B cell (primary cell): ENCODE data around the gene RGS10. TPM values are rescaled to one million over a fixed set of nuclear protein-coding genes. Genes with fewer than 3 reads are reported as not detected.

Experiments used
- ATAC-seq: fragments of 200-7000 bp; cut with Tn5 transposase; one replicate; pipeline ENCODE4 v1.10.0; 2021; ENCODE audit warnings: low read depth, mild to moderate bottlenecking, moderate number of reproducible peaks, moderate library complexity
- CTCF ChIA-PET: fragments of 350-600 bp; sonication (Branson Sonifier 250); formaldehyde crosslinking; loops from one replicate; lab custom pipeline; 2021; ENCODE audit warnings: antibody characterized with exemption, inconsistent platforms; lab: Charles Lee
- POLR2A ChIA-PET: fragments of 350-600 bp; sonication (Branson Sonifier 250); formaldehyde crosslinking; loops from one replicate; lab custom pipeline; 2021; ENCODE audit warnings: antibody characterized with exemption; lab: Charles Lee
- DNase-seq: peaks from one replicate; pipeline ENCODE4 v3.0.0; 2013
- H2AFZ ChIP-seq: 2 replicates; pipeline ENCODE4 v1.6.1; 2012; ENCODE audit warnings: mild to moderate bottlenecking, low read depth, low read length; ENCODE audit not compliant: insufficient read depth, poor library complexity, severe bottlenecking
- H3K27ac ChIP-seq, 2 donors: 1 replicate in 1 of 2; 2 replicates in 1 of 2; pipeline ENCODE4 v1.5.1; 2012 to 2013; ENCODE audit warnings: low read length in 2 of 2, mild to moderate bottlenecking in 2 of 2, moderate library complexity in 1 of 2
- H3K27me3 ChIP-seq, 4 experiments: fragments of 200-600 bp in 1 of 4; sonication (generic) in 1 of 4; replicated peaks in 1 of 4; 1 replicate in 2 of 4; 2 replicates in 2 of 4; pipeline versions ENCODE4 v1.6.1 to v1.7.0; 2013 to 2016; ENCODE audit warnings: low read length in 3 of 4, mild to moderate bottlenecking in 2 of 4, mixed read lengths in 1 of 4, moderate library complexity in 1 of 4; ENCODE audit not compliant: insufficient read depth in 4 of 4, control insufficient read depth in 3 of 4; ENCODE audit errors: control extremely low read depth in 1 of 4
- H3K36me3 ChIP-seq, 2 experiments: replicated peaks in 1 of 2; 1 replicate in 1 of 2; 2 replicates in 1 of 2; pipeline versions ENCODE4 v1.6.1 to v1.7.1; 2013; ENCODE audit warnings: low read length in 1 of 2; ENCODE audit not compliant: insufficient read depth in 2 of 2, control insufficient read depth in 1 of 2; ENCODE audit errors: control extremely low read depth in 1 of 2, extremely low read depth in 1 of 2
- H3K4me1 ChIP-seq, 2 donors: fragments of 200-600 bp in 1 of 2; sonication (generic) in 1 of 2; 1 replicate in 1 of 2; 2 replicates in 1 of 2; pipeline versions ENCODE4 v1.5.1 to v1.6.1; 2013 to 2017; ENCODE audit warnings: low read length in 2 of 2; ENCODE audit not compliant: control insufficient read depth in 2 of 2, insufficient read depth in 2 of 2
- H3K4me2 ChIP-seq: replicated peaks from 2 replicates; pipeline ENCODE3; 2012; ENCODE audit warnings: mild to moderate bottlenecking, low read depth, low read length; ENCODE audit not compliant: poor library complexity, severe bottlenecking
- H3K4me3 ChIP-seq, 5 experiments: fragments of 200-600 bp in 1 of 5; sonication (generic) in 1 of 5; 1 replicate in 3 of 5; 2 replicates in 2 of 5; pipeline versions ENCODE4 v1.5.1 to v1.7.0; 2011 to 2016; ENCODE audit warnings: low read length in 4 of 5, mild to moderate bottlenecking in 4 of 5, low read depth in 2 of 5, control low read depth in 1 of 5, moderate library complexity in 1 of 5; ENCODE audit not compliant: insufficient read depth in 1 of 5; ENCODE audit errors: control extremely low read depth in 1 of 5, extremely low read depth in 1 of 5
- H3K79me2 ChIP-seq: fragments of 200-600 bp; sonication (generic); one replicate; pipeline ENCODE4 v1.6.0; 2016; ENCODE audit warnings: low read length; ENCODE audit not compliant: control insufficient read depth, insufficient read depth
- H3K9ac ChIP-seq: fragments of 200-600 bp; sonication (generic); 2 replicates; pipeline ENCODE4 v1.6.1; 2017; ENCODE audit warnings: mild to moderate bottlenecking, low read length, moderate library complexity
- H3K9me3 ChIP-seq, 3 donors: one replicate each; pipeline versions ENCODE4 v1.6.1 to v1.7.1; 2013; ENCODE audit warnings: low read length in 2 of 3; ENCODE audit not compliant: control insufficient read depth in 2 of 3, insufficient read depth in 1 of 3; ENCODE audit errors: control extremely low read depth in 1 of 3
- H4K20me1 ChIP-seq: 2 replicates; pipeline ENCODE4 v1.6.0; 2012; ENCODE audit warnings: mild to moderate bottlenecking, low read length; ENCODE audit not compliant: insufficient read depth, control insufficient read depth, poor library complexity, severe bottlenecking
- H3K27ac Mint-ChIP-seq: one replicate; pipeline ENCODE4 v1.8.0; 2021; ENCODE audit warnings: mixed read lengths
- H3K27me3 Mint-ChIP-seq: one replicate; pipeline ENCODE4 v1.8.0; 2021; ENCODE audit warnings: mixed read lengths
- H3K4me1 Mint-ChIP-seq: one replicate; pipeline ENCODE4 v1.8.0; 2021; ENCODE audit warnings: mixed read lengths
- H3K4me3 Mint-ChIP-seq: one replicate; pipeline ENCODE4 v1.8.0; 2021; ENCODE audit warnings: mixed read lengths
- H3K9me3 Mint-ChIP-seq: one replicate; pipeline ENCODE4 v1.8.0; 2022; ENCODE audit warnings: mixed read lengths; ENCODE audit not compliant: insufficient read depth
- CTCF ChIP-seq: fragments of 200-600 bp; IDR thresholded peaks from one replicate; pipeline ENCODE4 v1.8.0; 2022; ENCODE audit warnings: antibody characterized with exemption, mild to moderate bottlenecking
- EZH2 ChIP-seq: IDR thresholded peaks from 2 replicates; pipeline ENCODE4 v1.6.1; 2012; ENCODE audit warnings: borderline replicate concordance, low read depth, mild to moderate bottlenecking, moderate library complexity, low read length; ENCODE audit not compliant: insufficient read depth, poor library complexity, severe bottlenecking
- WGBS: methylation state at CpG from one replicate; pipeline ENCODE4 v1.1.5; 2013; ENCODE audit warnings: missing lambda C conversion rate; ENCODE audit not compliant: insufficient coverage; 5-methylcytosine and 5-hydroxymethylcytosine counted together
- intact Hi-C: fragments of 100-400 bp; cut with micrococcal nuclease; formaldehyde crosslinking; loops from one replicate; pipeline ENCODE4 v1.10.0; 2022
- polyA plus RNA-seq: library from polyadenylated mRNA; depleted of rRNA; stranded (reverse); fragments of >200 nt; gene quantifications from 2 replicates; pipeline ENCODE4 v1.2.3, GENCODE V29; 2012
- total RNA-seq, 2 donors: library from RNA; stranded (reverse); fragments of 120-200 nt in 1 of 2; gene quantifications; 1 replicate in 1 of 2; 2 replicates in 1 of 2; pipeline versions ENCODE4 v1.2.3 to v1.2.4, GENCODE V29; 2013 to 2022

Gene RGS10
- total and polyA plus RNA-seq, 2 donors (not counting 1 experiment from before 2014, with no cell fraction given): 10.9 to 20.3 TPM

- Histone ChIP-seq H3K27me3 (no peaks in the 10 kb centered on the region), H3K9ac (no peak overlapping the region), H3K36me3 (no peaks in the 10 kb centered on the region), H3K4me2 (no peak overlapping the region), H3K9me3 (no peaks in the 10 kb centered on the region), H3K79me2 (peaks cover 27% of the 10 kb centered on the region), H3K4me3 (no peak overlapping the region), H2AFZ (no peak overlapping the region), H4K20me1 (no peaks in the 10 kb centered on the region), H3K27ac (no peak overlapping the region), H3K4me1 (peaks cover 11 to 28% of the 10 kb centered on the region in 2 donors)
- TF ChIP-seq CTCF (no peak), EZH2 (no peak)
- ChIA-PET CTCF (interaction anchor here (1.2 kb wide), 1 partner anchor 333 kb away, joined by 3 read pairs; no protein-coding TSS in a partner anchor), POLR2A (interaction anchor here (0.5 to 0.7 kb wide), 2 partner anchors 10 to 14 kb away, joined by 3 read pairs; no protein-coding TSS in a partner anchor)
- ATAC-seq: no peak
- H3K9me3 Mint-ChIP-seq: no peaks in the 10 kb centered on the region
- H3K4me3 Mint-ChIP-seq: no peak overlapping the region
- intact Hi-C loops: no loop called here
- peaks cover 39% of the 10 kb centered on the region for H3K4me1 Mint-ChIP-seq
- no peaks in the 10 kb centered on the region for H3K27me3 Mint-ChIP-seq
- 70% methylated on average over 6 of the region's 9 CpGs for WGBS
- H3K27ac Mint-ChIP-seq: no peak overlapping the region
- DNase-seq: no peak
Measured at GRCh38 chr10:119539359-119539825, 3.1 kb downstream of the RGS10 start.

DNA sequence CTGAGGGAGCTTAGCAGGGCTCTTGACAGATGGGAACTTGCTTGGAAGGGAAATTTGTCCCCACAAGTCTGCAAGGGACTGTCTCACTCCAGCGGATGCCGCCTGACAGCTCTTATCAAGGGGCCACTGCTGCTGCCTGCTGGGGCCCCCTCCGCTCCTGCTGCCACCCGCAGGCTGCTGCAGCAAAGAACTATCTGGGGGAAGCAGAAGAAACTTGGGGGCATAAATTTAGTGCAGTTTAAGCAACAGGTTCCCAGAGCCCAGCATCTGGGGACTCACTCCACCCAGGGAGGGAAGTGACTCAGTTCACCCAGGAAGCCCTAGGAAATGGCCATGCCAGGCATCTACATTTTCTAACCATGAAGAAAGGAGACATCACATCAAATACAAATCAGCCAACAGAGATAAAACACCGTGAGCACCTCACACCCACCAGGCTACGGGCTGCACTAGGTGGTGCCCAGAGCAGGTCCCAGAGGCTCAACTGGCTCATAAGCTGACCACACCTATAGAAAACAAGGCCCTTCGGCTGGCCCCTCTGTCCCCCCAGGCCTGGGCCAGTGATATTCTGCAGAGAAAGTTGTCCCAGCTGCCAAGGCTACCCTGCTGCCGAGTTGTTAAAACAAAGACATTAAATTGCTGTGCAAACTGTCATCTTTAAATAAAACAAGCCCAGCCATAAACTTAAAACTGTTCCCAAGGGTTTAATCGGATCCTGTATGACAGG is 3.7 kb downstream of the RGS10 start:
- no peak overlapping the region for H2AFZ ChIP-seq
- ATAC-seq (no peak), DNase-seq (no peak)
- CTCF ChIA-PET: interaction anchor here (0.6 to 1.2 kb wide), 3 partner anchors 332 to 394 kb away, joined by 3 to 4 read pairs (median 3); no protein-coding TSS in a partner anchor
- TF ChIP-seq EZH2 (no peak), CTCF (no peak)
- H3K79me2 ChIP-seq: peaks cover 27% of the 10 kb centered on the region
- no peaks in the 10 kb centered on the region for H3K27me3 ChIP-seq
- POLR2A ChIA-PET: no interaction called here
- peaks cover 36% of the 10 kb centered on the region for H3K4me1 Mint-ChIP-seq
- no peak overlapping the region for H3K27ac Mint-ChIP-seq
- H3K9me3 Mint-ChIP-seq: no peaks in the 10 kb centered on the region
- 75% methylated on average over 8 of the region's 9 CpGs for WGBS
- H3K36me3 ChIP-seq: no peaks in the 10 kb centered on the region
- intact Hi-C loops: no loop called here
- no peak overlapping the region for H3K27ac ChIP-seq
- no peak overlapping the region for H3K4me3 ChIP-seq
- no peak overlapping the region for H3K9ac ChIP-seq
- no peak overlapping the region for H3K4me3 Mint-ChIP-seq
- H4K20me1 ChIP-seq: no peaks in the 10 kb centered on the region
- H3K4me2 ChIP-seq: no peak overlapping the region
- no peaks in the 10 kb centered on the region for H3K9me3 ChIP-seq
- peaks cover 11 to 26% of the 10 kb centered on the region in 2 donors for H3K4me1 ChIP-seq
- H3K27me3 Mint-ChIP-seq: no peaks in the 10 kb centered on the region
